WTC11 (cell line): Measurements from ENCODE around the gene SNRPA.

Experiments used
- ATF3 ChIP-seq: sonication (generic); formaldehyde crosslinking; conservative IDR thresholded peaks from 2 replicates; pipeline ENCODE4 v1.8.1; 2022; ENCODE audit warnings: mild to moderate bottlenecking, missing genetic modification reagents
- CTCF ChIP-seq: fragments of 200-600 bp; IDR thresholded peaks from 2 replicates; pipeline ENCODE4 v1.8.0; 2022; ENCODE audit warnings: antibody characterized with exemption
- E2F1 ChIP-seq: sonication (generic); formaldehyde crosslinking; IDR thresholded peaks from 2 replicates; pipeline ENCODE4 v1.8.0; 2022; ENCODE audit warnings: mild to moderate bottlenecking, missing genetic modification reagents
- ELF4 ChIP-seq: sonication (generic); formaldehyde crosslinking; IDR thresholded peaks from 2 replicates; pipeline ENCODE4 v1.8.1; 2022; ENCODE audit warnings: low read depth, mild to moderate bottlenecking, moderate library complexity, missing genetic modification reagents
- ESRRA ChIP-seq: sonication (generic); formaldehyde crosslinking; IDR thresholded peaks from 2 replicates; pipeline ENCODE4 v1.8.1; 2022; ENCODE audit warnings: mild to moderate bottlenecking, missing genetic modification reagents, borderline replicate concordance
- MAX ChIP-seq: sonication (generic); formaldehyde crosslinking; IDR thresholded peaks from 2 replicates; pipeline ENCODE4 v1.8.0; 2022; ENCODE audit warnings: mild to moderate bottlenecking, missing genetic modification reagents
- NFYB ChIP-seq: sonication (generic); formaldehyde crosslinking; conservative IDR thresholded peaks from 2 replicates; pipeline ENCODE4 v1.8.0; 2022; ENCODE audit warnings: low read depth, missing genetic modification reagents
- NR2C2 ChIP-seq: sonication (generic); formaldehyde crosslinking; IDR thresholded peaks from 2 replicates; pipeline ENCODE4 v1.8.0; 2022; ENCODE audit warnings: mild to moderate bottlenecking, missing genetic modification reagents
- PRDM15 ChIP-seq: sonication (generic); formaldehyde crosslinking; IDR thresholded peaks from 2 replicates; pipeline ENCODE4 v1.8.0; 2022; ENCODE audit warnings: missing genetic modification reagents
- SMAD3 ChIP-seq: sonication (generic); formaldehyde crosslinking; IDR thresholded peaks from 2 replicates; pipeline ENCODE4 v1.8.0; 2022; ENCODE audit warnings: missing genetic modification reagents, mild to moderate bottlenecking, borderline replicate concordance
- STAT6 ChIP-seq: sonication (generic); formaldehyde crosslinking; conservative IDR thresholded peaks from 2 replicates; pipeline ENCODE4 v1.8.1; 2023; ENCODE audit warnings: mild to moderate bottlenecking, low read depth, missing genetic modification reagents, moderate library complexity
- TEAD1 ChIP-seq: sonication (generic); formaldehyde crosslinking; IDR thresholded peaks from 2 replicates; pipeline ENCODE4 v1.8.0; 2022; ENCODE audit warnings: mild to moderate bottlenecking, missing genetic modification reagents
- ZNF219 ChIP-seq: sonication (generic); formaldehyde crosslinking; IDR thresholded peaks from 2 replicates; pipeline ENCODE4 v1.8.0; 2023; ENCODE audit warnings: missing genetic modification reagents, mild to moderate bottlenecking, borderline replicate concordance
- ZNF512 ChIP-seq: sonication (generic); formaldehyde crosslinking; IDR thresholded peaks from 2 replicates; pipeline ENCODE4 v1.8.1; 2022; ENCODE audit warnings: missing genetic modification reagents, borderline replicate concordance

GRCh38 chr19:40709817-40710216, 41.2 kb upstream of the SNRPA start:
- TF ChIP-seq ESRRA (no peak), NR2C2 (CRISPR knock-in tag) (no peak), ELF4 (CRISPR knock-in tag) (no peak), CTCF (no peak), SMAD3 (CRISPR knock-in tag) (no peak), ATF3 (CRISPR knock-in tag) (no peak), MAX (CRISPR knock-in tag) (no peak), ZNF219 (CRISPR knock-in tag) (no peak), ZNF512 (CRISPR knock-in tag) (no peak), PRDM15 (no peak), NFYB (no peak), E2F1 (no peak), TEAD1 (CRISPR knock-in tag) (no peak), STAT6 (CRISPR knock-in tag) (no peak)
